ENCODE measurements around the gene P3H3.

GRCh38 chr12:6795088-6795487 lies 33.1 kb upstream of the P3H3 start:
- TF ChIP-seq CTCF (conservative IDR thresholded peaks at IDR 0.05; ENCODE audit: low read depth in 2 of 2): no peak
- TF ChIP-seq EZH2 (IDR thresholded peaks at IDR 0.05; ENCODE audit: low read depth, unreplicated experiment): no peak
- no peak for TF ChIP-seq EZH2phosphoT487 (IDR thresholded peaks at IDR 0.05; ENCODE audit: unreplicated experiment)
- TF ChIP-seq POLR2AphosphoS5 (IDR thresholded peaks at IDR 0.05; ENCODE audit: low read depth): no peak
- TF ChIP-seq ZNF331 (CRISPR knock-in tag; IDR thresholded peaks at IDR 0.05; ENCODE audit: low read depth): no peak
- TF ChIP-seq REST (IDR thresholded peaks at IDR 0.05; ENCODE audit: unreplicated experiment): no peak
- no peak for TF ChIP-seq JUNB (IDR thresholded peaks at IDR 0.05; ENCODE audit: unreplicated experiment)
